Hematopoietic multipotent progenitor cell treated with erythropoietin and hydrocortisone succinate and interleukin-3 and kit ligand, for 4 days (in vitro differentiated cells): ENCODE measurements around the gene RPL26.
"Not testable (repeated sequence)": the region's sequence is repeated elsewhere in the genome, so short reads cannot be mapped to it uniquely, and the experiment has no call there.

Experiments
- DNase-seq: peaks from one replicate; pipeline ENCODE4 v3.0.0-alpha.2; 2015

Gene RPL26

GRCh38 chr17:8383143-8383822 is at the start of gene RPL26:
Gene RPL26, minus strand, starts transcription at chr17:8383193. Its CDS starts 883 bp downstream, at chr17:8382310.
- peak; percentile 100 for DNase-seq

- DNase-seq: no peak
Measured at GRCh38 chr17:8430966-8431365, 48.0 kb upstream of the RPL26 start.

GRCh38 chr17:8426802-8427201 is 43.8 kb upstream of the RPL26 start:
- no peak for DNase-seq

- DNase-seq: no peak
Measured at GRCh38 chr17:8426094-8426720, 43.2 kb upstream of the RPL26 start.

GRCh38 chr17:8421571-8421970 is 38.6 kb upstream of the RPL26 start:
- DNase-seq: no peak

GRCh38 chr17:8420041-8420934 is 37.3 kb upstream of the RPL26 start:
- peak; percentile 85 for DNase-seq

GRCh38 chr17:8419305-8419704 is 36.3 kb upstream of the RPL26 start:
- DNase-seq: no peak

- no peak for DNase-seq
Measured at GRCh38 chr17:8418471-8418870, 35.5 kb upstream of the RPL26 start.

GRCh38 chr17:8417806-8418205 is 34.8 kb upstream of the RPL26 start:
- peak; percentile 47 for DNase-seq

- no peak for DNase-seq
Measured at GRCh38 chr17:8413938-8414337, 30.9 kb upstream of the RPL26 start.

- peak; percentile 57 for DNase-seq
Measured at GRCh38 chr17:8413328-8413727, 30.3 kb upstream of the RPL26 start.

- DNase-seq: peak; percentile 93
Measured at GRCh38 chr17:8412089-8412488, 29.1 kb upstream of the RPL26 start.

GRCh38 chr17:8410883-8411238 is 27.9 kb upstream of the RPL26 start:
- DNase-seq: no peak

GRCh38 chr17:8409966-8410882 is 27.2 kb upstream of the RPL26 start:
- DNase-seq: peak; percentile 92

GRCh38 chr17:8408371-8408770 is 25.4 kb upstream of the RPL26 start:
- DNase-seq: no peak

- DNase-seq: no peak
Measured at GRCh38 chr17:8406174-8406573, 23.2 kb upstream of the RPL26 start.

- DNase-seq: no peak
Measured at GRCh38 chr17:8405499-8406016, 22.6 kb upstream of the RPL26 start.

GRCh38 chr17:8402921-8403536 is 20.0 kb upstream of the RPL26 start:
- DNase-seq: no peak

GRCh38 chr17:8401107-8401506 is 18.1 kb upstream of the RPL26 start:
- DNase-seq: no peak

- no peak for DNase-seq
Measured at GRCh38 chr17:8398980-8399379, 16.0 kb upstream of the RPL26 start.

- no peak for DNase-seq
Measured at GRCh38 chr17:8397636-8398035, 14.6 kb upstream of the RPL26 start, which contains the start of gene RNF222. Gene RNF222, minus strand, starts transcription at chr17:8397827. Its CDS starts 4,366 bp downstream, at chr17:8393461.

GRCh38 chr17:8394497-8394896 is 11.5 kb upstream of the RPL26 start:
- not testable (repeated sequence) for DNase-seq
